HCEC 1CT (cell line): Measurements from ENCODE around the gene CEP41.
"Not testable (repeated sequence)": the region's sequence is repeated elsewhere in the genome, so short reads cannot be mapped to it uniquely, and the experiment has no call there.

ENCODE experiments used
- DNase-seq: peaks from one replicate; pipeline ENCODE4 v3.0.0-alpha.2; 2017

The CEP41 gene

GRCh38 chr7:130385600-130386066, 55.2 kb downstream of the CEP41 start:
- no peak for DNase-seq

- DNase-seq = no peak
These were observed 55.8 kb downstream of the CEP41 start for GRCh38 chr7:130384841-130385599.

GRCh38 chr7:130384371-130384801, 56.4 kb downstream of the CEP41 start:
- DNase-seq = no peak

GRCh38 chr7:130383187-130383980, 57.4 kb downstream of the CEP41 start:
- DNase-seq = no peak

- DNase-seq = no peak
These were observed 59.1 kb downstream of the CEP41 start for GRCh38 chr7:130381468-130382312.

- DNase-seq = no peak
These were observed 59.9 kb downstream of the CEP41 start for GRCh38 chr7:130380861-130381455.

- no peak for DNase-seq
These were observed 60.6 kb downstream of the CEP41 start, which contains the start of gene CPA1 for GRCh38 chr7:130379921-130380860. Gene CPA1, plus strand, starts transcription at chr7:130380494. Its CDS starts 27 bp downstream, at chr7:130380521.

GRCh38 chr7:130379532-130379920, 61.3 kb downstream of the CEP41 start:
- no peak for DNase-seq

GRCh38 chr7:130379019-130379418, 61.8 kb downstream of the CEP41 start:
- DNase-seq = no peak

GRCh38 chr7:130377178-130377577, 63.6 kb downstream of the CEP41 start:
- DNase-seq = no peak

GRCh38 chr7:130376461-130376860, 64.4 kb downstream of the CEP41 start:
- DNase-seq = not testable (repeated sequence)

- DNase-seq = no peak
These were observed 66.3 kb downstream of the CEP41 start for GRCh38 chr7:130374507-130374906.

GRCh38 chr7:130372402-130373165, 68.2 kb downstream of the CEP41 start:
- no peak for DNase-seq

GRCh38 chr7:130371046-130371445, 69.8 kb downstream of the CEP41 start:
- peak; percentile 43 for DNase-seq

- DNase-seq = no peak
These were observed 70.8 kb downstream of the CEP41 start for GRCh38 chr7:130369831-130370550.

GRCh38 chr7:130369110-130369711, 71.6 kb downstream of the CEP41 start:
- DNase-seq = peak; percentile 92

- DNase-seq = no peak
These were observed 72.7 kb downstream of the CEP41 start for GRCh38 chr7:130367836-130368746.

GRCh38 chr7:130367088-130367755, 73.6 kb downstream of the CEP41 start:
- no peak for DNase-seq
